ENCODE data around the gene BPIFB6.

- TF ChIP-seq, protein P1, sequence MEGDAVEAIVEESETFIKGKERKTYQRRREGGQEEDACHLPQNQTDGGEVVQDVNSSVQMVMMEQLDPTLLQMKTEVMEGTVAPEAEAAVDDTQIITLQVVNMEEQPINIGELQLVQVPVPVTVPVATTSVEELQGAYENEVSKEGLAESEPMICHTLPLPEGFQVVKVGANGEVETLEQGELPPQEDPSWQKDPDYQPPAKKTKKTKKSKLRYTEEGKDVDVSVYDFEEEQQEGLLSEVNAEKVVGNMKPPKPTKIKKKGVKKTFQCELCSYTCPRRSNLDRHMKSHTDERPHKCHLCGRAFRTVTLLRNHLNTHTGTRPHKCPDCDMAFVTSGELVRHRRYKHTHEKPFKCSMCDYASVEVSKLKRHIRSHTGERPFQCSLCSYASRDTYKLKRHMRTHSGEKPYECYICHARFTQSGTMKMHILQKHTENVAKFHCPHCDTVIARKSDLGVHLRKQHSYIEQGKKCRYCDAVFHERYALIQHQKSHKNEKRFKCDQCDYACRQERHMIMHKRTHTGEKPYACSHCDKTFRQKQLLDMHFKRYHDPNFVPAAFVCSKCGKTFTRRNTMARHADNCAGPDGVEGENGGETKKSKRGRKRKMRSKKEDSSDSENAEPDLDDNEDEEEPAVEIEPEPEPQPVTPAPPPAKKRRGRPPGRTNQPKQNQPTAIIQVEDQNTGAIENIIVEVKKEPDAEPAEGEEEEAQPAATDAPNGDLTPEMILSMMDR (IDR thresholded peaks at IDR 0.05): no peak
- no peak for TF ChIP-seq POLR2AphosphoS5 (IDR thresholded peaks at IDR 0.05)
- TF ChIP-seq POLR2A (IDR thresholded peaks at IDR 0.05): no peak
Observed at GRCh38 chr20:33004141-33004751, 27.2 kb upstream of the BPIFB6 start, which contains the start of gene SUN5.
